Activated naive CD8-positive, alpha-beta T cell treated with anti-CD3 and anti-CD28 coated beads, Interleukin-2, amount 10 ng/mL, durations not matched to agents 7 days and 5 days (primary cell): Measurements from ENCODE around the gene MOB3B. TPM values are rescaled to one million over a fixed set of nuclear protein-coding genes. Genes with fewer than 3 reads are reported as not detected.

Experiments
- ATAC-seq: fragments of 150-1000 bp; cut with Tn5 transposase; one replicate; pipeline ENCODE4 v1.10.0; 2021; ENCODE audit warnings: low read depth, moderate library complexity
- POLR2A ChIA-PET: fragments of 350-600 bp; sonication (Branson Sonifier 250); formaldehyde crosslinking; loops from one replicate; lab custom pipeline; 2021; ENCODE audit warnings: antibody characterized with exemption; lab: Charles Lee
- DNase-seq: peaks from one replicate; pipeline ENCODE4 v3.0.0; 2021
- H3K27ac Mint-ChIP-seq: one replicate; pipeline ENCODE4 v1.8.0; 2022; ENCODE audit warnings: mild to moderate bottlenecking, mixed read lengths
- H3K27me3 Mint-ChIP-seq: one replicate; pipeline ENCODE4 v1.8.0; 2022; ENCODE audit warnings: mild to moderate bottlenecking, moderate library complexity, mixed read lengths
- H3K36me3 Mint-ChIP-seq: one replicate; pipeline ENCODE4 v1.8.0; 2021; ENCODE audit warnings: mild to moderate bottlenecking, mixed read lengths
- H3K4me1 Mint-ChIP-seq: one replicate; pipeline ENCODE4 v1.8.0; 2021; ENCODE audit warnings: mixed read lengths
- H3K4me3 Mint-ChIP-seq: one replicate; pipeline ENCODE4 v1.8.0; 2022; ENCODE audit warnings: mild to moderate bottlenecking, moderate library complexity, mixed read lengths
- H3K9me3 Mint-ChIP-seq: one replicate; pipeline ENCODE4 v1.8.0; 2021; ENCODE audit warnings: mixed read lengths
- total RNA-seq, 2 experiments: library from RNA; stranded (reverse); gene quantifications; one replicate each; pipeline ENCODE4 v1.2.3, GENCODE V29; 2021

The MOB3B gene
- total RNA-seq, 2 experiments from 2014 or later, result 3.2 to 3.6 TPM

DNA sequence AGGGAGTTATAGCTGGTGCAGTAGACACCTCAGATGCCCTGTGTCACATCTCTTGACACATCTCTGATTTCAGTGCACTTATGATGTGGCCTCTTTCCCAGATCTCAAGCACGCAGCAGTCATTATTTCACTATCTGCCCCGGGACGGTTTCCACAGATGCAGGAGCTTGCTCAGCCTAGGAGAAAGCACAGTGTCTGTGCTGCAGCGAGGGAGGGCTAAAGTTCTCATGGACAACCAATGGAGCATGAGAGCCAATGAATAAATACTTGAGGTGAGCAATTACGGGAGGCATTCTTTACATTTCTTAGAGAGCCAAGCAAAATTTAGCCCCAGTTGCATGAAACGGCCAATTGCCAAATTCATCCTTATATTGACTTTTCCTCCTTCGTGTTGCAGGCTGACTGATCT, 7.4 kb upstream of the MOB3B start:
- ATAC-seq (no peak), DNase-seq (no peak)
- Mint-ChIP-seq H3K4me3 (no peak overlapping the region), H3K36me3 (peaks cover 2% of the 10 kb centered on the region), H3K27me3 (no peaks in the 10 kb centered on the region), H3K27ac (no peak overlapping the region), H3K9me3 (no peaks in the 10 kb centered on the region), H3K4me1 (peaks cover 6% of the 10 kb centered on the region)
- POLR2A ChIA-PET, result no interaction called here

DNA sequence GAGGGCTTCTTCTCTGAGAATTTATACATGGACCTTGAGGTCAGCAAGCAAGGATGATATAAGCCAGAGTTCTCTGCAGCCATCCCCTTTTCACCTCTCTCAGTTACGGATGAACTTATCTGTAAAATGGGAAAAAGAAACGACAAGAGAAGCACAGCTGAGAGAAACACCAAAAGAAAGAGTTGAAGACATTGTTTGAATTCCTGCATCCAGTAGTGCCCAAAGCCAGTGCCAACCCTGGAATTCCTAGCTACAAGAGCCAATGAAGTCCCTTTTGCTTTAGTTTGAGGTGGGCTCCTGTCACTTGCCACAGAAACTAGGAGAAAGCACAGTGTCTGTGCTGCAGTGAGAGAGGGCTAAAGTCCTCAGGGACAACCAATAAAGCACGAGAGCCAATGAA, 6.6 kb upstream of the MOB3B start:
- H3K36me3 Mint-ChIP-seq, result peaks cover 2% of the 10 kb centered on the region
- DNase-seq, result no peak
- no peaks in the 10 kb centered on the region for H3K9me3 Mint-ChIP-seq
- H3K4me1 Mint-ChIP-seq, result peaks cover 6% of the 10 kb centered on the region
- no peaks in the 10 kb centered on the region for H3K27me3 Mint-ChIP-seq
- no peak overlapping the region for H3K4me3 Mint-ChIP-seq
- no peak overlapping the region for H3K27ac Mint-ChIP-seq
- no peak for ATAC-seq
- POLR2A ChIA-PET, result no interaction called here

DNA sequence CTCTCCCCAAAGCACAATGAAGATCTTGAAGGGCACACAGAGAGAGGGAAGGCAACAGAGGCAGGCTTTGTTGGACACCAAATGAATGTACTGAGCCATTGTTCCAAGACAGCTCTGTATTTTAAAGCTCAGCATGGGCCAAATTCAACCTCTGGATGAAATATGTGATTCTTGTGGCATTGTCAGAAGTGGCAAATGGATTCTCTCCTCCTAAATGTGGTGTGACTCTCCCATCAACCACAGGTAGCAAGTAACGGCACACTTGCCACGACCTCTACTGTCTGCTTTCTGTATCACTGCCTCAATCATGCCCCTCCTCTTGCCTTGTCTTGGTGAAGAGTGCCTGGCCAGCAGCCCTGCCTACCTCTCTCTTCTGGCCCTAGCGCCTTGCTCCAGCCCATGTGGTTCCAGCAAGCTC, 6.1 kb upstream of the MOB3B start:
- ATAC-seq (peak; percentile 45), DNase-seq (no peak)
- H3K36me3 Mint-ChIP-seq, result peaks cover 2% of the 10 kb centered on the region
- no peaks in the 10 kb centered on the region for H3K9me3 Mint-ChIP-seq
- no peak overlapping the region for H3K4me3 Mint-ChIP-seq
- H3K27me3 Mint-ChIP-seq, result no peaks in the 10 kb centered on the region
- no peak overlapping the region for H3K27ac Mint-ChIP-seq
- peaks cover 6% of the 10 kb centered on the region for H3K4me1 Mint-ChIP-seq
- POLR2A ChIA-PET, result no interaction called here

DNA sequence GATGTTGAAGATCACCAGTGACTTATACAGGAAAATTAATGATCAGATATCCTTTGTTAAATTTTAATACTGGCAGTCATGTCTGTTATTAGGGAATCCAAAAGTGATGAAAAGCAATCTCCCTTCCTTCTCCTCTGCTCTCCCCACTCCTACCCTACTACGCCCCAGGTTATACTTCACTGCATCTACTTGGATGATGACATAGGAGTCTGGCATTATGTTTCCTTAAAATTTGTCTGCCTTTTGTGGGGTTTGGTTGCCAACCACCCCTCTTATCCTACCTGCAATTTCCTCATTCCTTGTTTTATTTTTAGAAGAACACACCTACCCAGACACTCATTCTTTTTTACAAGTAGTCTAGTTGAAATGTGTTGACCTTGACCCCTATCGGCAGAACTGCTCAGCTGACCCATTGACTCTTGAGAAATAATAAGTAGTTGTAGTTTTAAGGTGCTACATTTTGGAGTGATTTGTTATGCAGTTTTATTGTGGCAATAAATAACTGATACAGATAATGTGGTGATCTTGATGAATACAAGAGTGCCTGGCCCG, 5.1 kb upstream of the MOB3B start:
- H3K4me1 Mint-ChIP-seq, result peaks cover 9% of the 10 kb centered on the region
- no peak overlapping the region for H3K4me3 Mint-ChIP-seq

DNA sequence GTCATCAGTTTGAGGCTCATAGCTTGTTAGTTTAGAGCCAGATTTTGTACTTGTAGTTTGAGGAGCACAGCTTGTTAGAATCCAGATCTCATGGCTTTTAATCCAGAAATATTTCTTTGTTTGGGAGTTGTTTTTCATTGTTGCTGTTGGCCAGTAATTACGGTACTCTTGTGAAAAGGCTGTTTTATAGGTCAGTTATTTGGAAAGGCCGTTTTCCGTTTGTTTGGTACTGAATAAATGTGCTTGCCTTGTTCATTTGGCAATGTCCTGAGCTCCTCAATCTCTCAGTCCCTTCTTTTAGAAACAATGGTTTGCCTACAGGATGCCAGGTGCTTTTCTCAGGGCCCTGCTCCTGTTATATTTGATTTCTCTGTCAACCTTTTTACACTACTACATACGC, 4.5 kb upstream of the MOB3B start:
- H3K4me3 Mint-ChIP-seq, result no peak overlapping the region
- H3K4me1 Mint-ChIP-seq, result peaks cover 10% of the 10 kb centered on the region
- DNase-seq (no peak), ATAC-seq (no peak)
- no peaks in the 10 kb centered on the region for H3K9me3 Mint-ChIP-seq
- POLR2A ChIA-PET, result no interaction called here
- peaks cover 2% of the 10 kb centered on the region for H3K36me3 Mint-ChIP-seq
- no peak overlapping the region for H3K27ac Mint-ChIP-seq
- H3K27me3 Mint-ChIP-seq, result no peaks in the 10 kb centered on the region

More for the DNA sequence above, 5.1 kb upstream of the MOB3B start:
- POLR2A ChIA-PET, result no interaction called here
- no peak for DNase-seq
- Mint-ChIP-seq H3K36me3 (peaks cover 2% of the 10 kb centered on the region), H3K27me3 (no peaks in the 10 kb centered on the region), H3K27ac (no peak overlapping the region), H3K9me3 (no peaks in the 10 kb centered on the region)
- ATAC-seq, result no peak

DNA sequence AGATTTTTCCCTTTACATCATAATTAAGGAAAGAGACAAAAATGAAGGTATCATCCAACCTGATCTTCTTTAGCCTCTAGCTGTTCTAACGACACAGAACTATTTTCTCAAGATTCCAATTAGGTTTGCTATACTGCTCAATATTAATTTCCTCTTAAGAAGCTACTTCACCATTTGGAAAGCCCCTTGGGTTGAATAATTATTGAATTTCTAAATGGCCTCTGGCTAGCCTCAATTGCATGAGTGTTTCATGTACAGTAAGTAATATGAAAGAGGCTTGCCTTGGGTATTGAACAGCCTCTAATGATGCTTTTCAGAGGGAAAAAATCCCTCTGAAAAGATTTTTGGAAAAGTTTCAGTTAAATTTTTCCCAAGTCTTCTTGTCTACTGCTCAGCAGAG, 3.7 kb upstream of the MOB3B start:
- no peaks in the 10 kb centered on the region for H3K27me3 Mint-ChIP-seq
- no peak for ATAC-seq
- no peak overlapping the region for H3K4me3 Mint-ChIP-seq

DNA sequence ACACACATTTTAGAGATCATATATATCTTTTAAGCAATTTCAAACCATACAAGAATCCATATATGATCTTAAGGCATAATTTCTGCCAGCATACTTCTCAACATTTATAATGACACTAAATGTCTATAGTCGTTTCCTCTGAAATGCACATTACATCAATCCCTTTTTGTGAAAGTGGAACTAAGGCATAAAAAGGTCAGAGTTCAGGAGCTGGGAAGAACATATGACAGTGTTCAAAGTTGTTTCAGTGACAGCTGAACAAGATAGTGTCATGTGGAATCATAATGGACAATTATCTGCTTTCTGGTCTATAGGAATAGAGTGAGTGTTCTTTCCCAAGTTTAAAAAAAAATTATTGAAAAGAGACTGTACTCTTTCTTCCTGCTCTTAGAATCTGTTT, 2.4 kb upstream of the MOB3B start:
- Mint-ChIP-seq H3K4me1 (peaks cover 16% of the 10 kb centered on the region), H3K36me3 (no peaks in the 10 kb centered on the region), H3K27ac (no peak overlapping the region), H3K27me3 (peaks cover 6% of the 10 kb centered on the region), H3K9me3 (no peaks in the 10 kb centered on the region), H3K4me3 (no peak overlapping the region)
- no peak for ATAC-seq
- DNase-seq, result no peak
- POLR2A ChIA-PET, result no interaction called here

More for the DNA sequence above, 3.7 kb upstream of the MOB3B start:
- Mint-ChIP-seq H3K27ac (no peak overlapping the region), H3K36me3 (peaks cover 2% of the 10 kb centered on the region), H3K4me1 (peaks cover 10% of the 10 kb centered on the region), H3K9me3 (no peaks in the 10 kb centered on the region)
- no peak for DNase-seq
- POLR2A ChIA-PET, result no interaction called here

DNA sequence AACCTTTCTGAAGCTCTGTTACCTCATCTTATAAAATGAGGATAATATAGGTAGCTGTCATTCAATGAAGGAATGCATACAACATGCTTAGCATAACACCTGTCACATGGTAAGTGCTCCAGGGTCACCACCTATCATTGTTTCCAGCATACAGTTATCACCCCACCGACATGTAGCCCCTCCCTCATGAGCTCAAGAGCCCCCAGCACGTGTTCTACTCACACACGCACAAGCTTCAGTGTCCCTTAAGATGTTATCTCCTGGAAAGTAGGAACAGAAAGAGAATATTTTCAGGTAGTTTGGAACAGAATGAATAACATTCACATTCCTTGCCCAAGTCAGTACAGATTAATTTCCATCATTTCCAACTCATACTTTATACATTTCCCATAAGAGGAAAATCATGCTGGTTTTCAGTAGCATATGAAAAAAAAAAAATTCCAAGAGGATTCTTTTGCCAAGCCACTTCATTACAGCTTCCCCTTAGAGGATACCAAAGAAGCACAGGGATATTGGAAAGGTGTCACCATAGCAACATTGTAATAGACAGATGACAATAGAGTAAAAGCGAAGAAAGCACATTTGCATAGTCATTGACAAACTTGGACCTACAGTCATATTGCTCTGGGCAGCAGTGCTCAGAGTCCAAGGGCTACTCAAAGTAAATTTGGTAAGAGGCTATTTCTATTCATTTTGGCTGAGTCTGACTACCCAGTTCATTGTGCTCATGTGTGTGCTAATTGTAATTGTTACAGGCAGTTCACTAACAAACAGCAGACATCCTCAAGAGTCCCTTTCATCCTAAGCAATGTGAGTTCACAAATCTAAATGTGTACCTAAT, 1.5 kb upstream of the MOB3B start:
- ATAC-seq (no peak), DNase-seq (no peak)
- Mint-ChIP-seq H3K36me3 (no peaks in the 10 kb centered on the region), H3K27me3 (peaks cover 8% of the 10 kb centered on the region), H3K4me1 (peaks cover 16% of the 10 kb centered on the region), H3K9me3 (no peaks in the 10 kb centered on the region), H3K4me3 (no peak overlapping the region), H3K27ac (no peak overlapping the region)
- POLR2A ChIA-PET, result interaction anchor here (2.2 kb wide), 1 partner anchor 198 kb away, joined by 12 read pairs; no protein-coding TSS in a partner anchor

DNA sequence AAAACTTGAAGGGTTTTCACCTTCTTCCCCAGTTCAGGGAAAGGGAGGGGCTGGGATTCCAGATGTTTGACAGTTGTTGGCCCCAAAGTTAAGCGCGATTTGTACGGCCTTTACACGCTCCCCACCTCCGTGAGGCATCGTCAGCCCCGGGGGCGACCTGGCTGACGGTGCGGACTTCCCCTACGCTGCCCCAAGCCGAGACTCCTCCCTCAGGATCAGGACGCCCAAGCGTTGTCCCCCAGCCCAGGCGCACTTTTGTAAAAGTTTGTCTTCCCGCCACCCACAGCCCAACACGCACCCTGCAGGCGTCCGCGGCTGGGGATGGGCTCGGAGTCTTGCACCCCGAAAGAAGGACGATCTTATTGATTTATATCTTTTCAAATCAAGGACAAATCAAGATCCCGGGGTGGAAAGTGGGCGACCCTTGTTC, 713 bp downstream of the MOB3B start:
- ATAC-seq, result peak; percentile 56

DNA sequence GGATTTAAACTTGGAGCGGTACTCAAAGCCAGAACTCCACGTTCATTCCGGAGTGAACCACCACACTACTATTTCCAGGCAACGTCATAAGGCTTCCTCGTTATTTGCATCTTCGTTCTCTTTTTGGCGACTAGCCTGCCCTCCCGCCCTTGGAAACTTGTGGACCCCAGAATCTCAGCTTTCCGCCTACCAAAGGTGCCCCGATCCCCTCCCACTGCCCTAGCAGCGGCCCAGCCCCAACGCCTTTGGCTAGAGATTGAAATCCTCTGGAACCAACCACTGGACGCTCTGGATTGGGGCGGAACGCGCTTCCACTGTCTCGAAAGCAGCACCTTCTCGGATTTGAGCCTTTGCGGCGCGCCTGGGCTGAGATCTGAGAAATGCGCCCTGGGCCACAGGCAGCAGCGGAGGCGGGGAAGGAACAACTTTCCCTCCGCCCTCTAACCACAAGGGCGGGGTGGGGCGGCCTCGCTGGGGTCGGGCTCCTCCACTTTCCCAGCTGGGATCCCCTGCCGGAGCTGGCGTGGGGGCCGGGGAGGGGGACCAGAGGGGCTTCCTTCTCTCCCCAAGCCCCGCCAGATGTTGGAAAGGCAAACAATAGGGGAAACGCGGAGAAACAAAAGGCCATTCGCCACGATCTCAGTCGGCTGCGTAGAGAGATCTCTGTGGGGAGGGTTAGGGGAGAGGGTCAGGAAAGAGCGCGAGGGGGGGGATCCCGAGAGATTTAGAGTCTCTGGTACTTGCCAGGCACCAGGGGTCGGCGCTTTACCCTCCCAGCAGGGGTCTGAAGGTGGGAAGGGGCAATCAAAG, 1.3 kb downstream of the MOB3B start:
- peak; percentile 76 for DNase-seq
- Mint-ChIP-seq H3K27ac (peak overlapping the region; percentile 85), H3K4me1 (peaks cover 12% of the 10 kb centered on the region), H3K36me3 (peaks cover 13% of the 10 kb centered on the region), H3K4me3 (peak overlapping the region; percentile 95), H3K27me3 (peaks cover 12% of the 10 kb centered on the region), H3K9me3 (no peaks in the 10 kb centered on the region)
- POLR2A ChIA-PET, result interaction anchor here (1.4 kb wide), 1 partner anchor 44 kb away, joined by 3 read pairs; no protein-coding TSS in a partner anchor
- ATAC-seq, result peak; percentile 61

More for the DNA sequence above, 713 bp downstream of the MOB3B start:
- Mint-ChIP-seq H3K27ac (peak overlapping the region; percentile 85), H3K27me3 (peaks cover 12% of the 10 kb centered on the region), H3K36me3 (peaks cover 12% of the 10 kb centered on the region), H3K4me1 (peaks cover 12% of the 10 kb centered on the region), H3K4me3 (peak overlapping the region; percentile 95), H3K9me3 (no peaks in the 10 kb centered on the region)
- peak; percentile 63 for DNase-seq
- POLR2A ChIA-PET, result interaction anchor here (1.2 to 2.2 kb wide), 3 partner anchors 44 to 195 kb away, joined by 3 to 12 read pairs (median 4); no protein-coding TSS in a partner anchor

DNA sequence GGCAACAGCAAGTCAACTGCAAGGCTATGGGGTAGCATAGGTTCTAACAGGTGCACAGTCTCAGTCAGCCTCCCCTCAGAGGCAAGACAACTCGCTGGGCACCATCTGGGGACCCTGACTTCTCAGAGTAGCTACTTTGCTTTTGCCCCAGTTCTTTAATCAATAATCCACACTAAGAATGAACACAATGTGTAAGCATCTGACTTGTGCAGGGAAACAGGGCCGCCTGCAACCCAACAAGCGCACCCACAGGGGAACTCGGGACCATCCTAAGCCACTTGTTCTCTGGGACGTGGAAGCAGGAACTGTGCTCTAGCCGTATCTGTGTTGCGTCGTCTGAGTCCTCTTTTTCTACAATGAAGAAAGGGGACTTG, 1.9 kb downstream of the MOB3B start:
- H3K27me3 Mint-ChIP-seq, result peaks cover 12% of the 10 kb centered on the region
- H3K4me3 Mint-ChIP-seq, result peak overlapping the region; percentile 95
- peaks cover 12% of the 10 kb centered on the region for H3K4me1 Mint-ChIP-seq
- peaks cover 15% of the 10 kb centered on the region for H3K36me3 Mint-ChIP-seq
- ATAC-seq (no peak), DNase-seq (no peak)
- H3K9me3 Mint-ChIP-seq, result no peaks in the 10 kb centered on the region
- no peak overlapping the region for H3K27ac Mint-ChIP-seq
- POLR2A ChIA-PET, result no interaction called here

DNA sequence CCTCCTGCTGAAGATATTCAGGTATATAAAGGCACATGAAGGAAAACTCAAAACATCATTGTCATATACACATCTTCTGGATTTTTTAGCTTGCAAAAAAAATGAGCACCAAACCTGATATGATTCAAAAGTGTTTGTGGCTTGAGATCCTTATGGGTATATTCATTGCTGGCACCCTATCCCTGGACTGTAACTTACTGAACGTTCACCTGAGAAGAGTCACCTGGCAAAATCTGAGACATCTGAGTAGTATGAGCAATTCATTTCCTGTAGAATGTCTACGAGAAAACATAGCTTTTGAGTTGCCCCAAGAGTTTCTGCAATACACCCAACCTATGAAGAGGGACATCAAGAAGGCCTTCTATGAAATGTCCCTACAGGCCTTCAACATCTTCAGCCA, 5.4 kb downstream of the MOB3B start, which contains the start of gene IFNK:
TSS of gene IFNK (plus strand) at position 55 of the 400 bp plus-strand sequence. CDS start at position 102, 47 bp downstream.
- POLR2A ChIA-PET, result no interaction called here
- ATAC-seq (no peak), DNase-seq (no peak)
- H3K4me3 Mint-ChIP-seq, result no peak within 1 kb of the TSS
- H3K36me3 Mint-ChIP-seq, result peaks cover 18% of the 10 kb centered on the region
- no peaks in the 10 kb centered on the region for H3K9me3 Mint-ChIP-seq
- peaks cover 8% of the 10 kb centered on the region for H3K4me1 Mint-ChIP-seq
- H3K27ac Mint-ChIP-seq, result no peak within 1 kb of the TSS
- peaks cover 12% of the 10 kb centered on the region for H3K27me3 Mint-ChIP-seq

DNA sequence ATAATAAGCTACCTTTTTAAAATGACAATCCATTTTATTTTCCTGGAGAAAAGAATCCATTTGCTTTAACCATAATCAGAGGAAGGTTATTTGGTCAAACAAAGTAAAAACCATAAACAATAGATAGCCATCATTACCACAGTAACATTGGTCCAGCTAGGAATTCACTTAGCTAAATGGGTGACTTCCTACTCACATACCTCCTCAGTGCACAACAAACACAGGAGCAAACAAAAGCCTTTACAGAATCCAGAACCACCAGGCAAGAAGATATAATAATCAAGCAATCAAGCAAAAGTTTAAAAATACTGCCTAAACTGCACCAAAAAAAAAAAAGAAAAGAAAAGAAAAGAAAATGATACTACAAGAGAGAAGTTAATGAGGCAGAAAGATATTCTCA, 6.5 kb downstream of the MOB3B start:
- peaks cover 7% of the 10 kb centered on the region for H3K4me1 Mint-ChIP-seq
- peaks cover 18% of the 10 kb centered on the region for H3K36me3 Mint-ChIP-seq
- H3K4me3 Mint-ChIP-seq, result no peak overlapping the region
- H3K9me3 Mint-ChIP-seq, result no peaks in the 10 kb centered on the region
- POLR2A ChIA-PET, result no interaction called here
- ATAC-seq (no peak), DNase-seq (no peak)
- no peak overlapping the region for H3K27ac Mint-ChIP-seq
- H3K27me3 Mint-ChIP-seq, result peaks cover 12% of the 10 kb centered on the region
